H9 (cell line): ENCODE measurements around the gene PARP8. TPM values are rescaled to one million over a fixed set of nuclear protein-coding genes. Genes with fewer than 3 reads are reported as not detected.

Experiments used
- DNase-seq: peaks from one replicate; pipeline ENCODE4 v3.0.0-alpha.2; 2017
- H2AFZ ChIP-seq: one replicate; pipeline ENCODE4 v1.6.1; 2013; ENCODE audit warnings: mild to moderate bottlenecking, low read length, control low read depth, moderate library complexity
- H2AK5ac ChIP-seq: 2 replicates; pipeline ENCODE4 v1.6.1; 2013; ENCODE audit warnings: low read length, control low read depth, mixed read lengths; ENCODE audit not compliant: insufficient read length
- H2BK120ac ChIP-seq: one replicate; pipeline ENCODE4 v1.6.1; 2013; ENCODE audit warnings: low read depth, mild to moderate bottlenecking, low read length, control low read depth, inconsistent platforms; ENCODE audit not compliant: poor library complexity, severe bottlenecking
- H2BK12ac ChIP-seq: 2 replicates; pipeline ENCODE4 v1.6.1; 2013; ENCODE audit warnings: low read length, control low read depth, mixed read lengths, low read depth; ENCODE audit not compliant: insufficient read length
- H2BK15ac ChIP-seq: 2 replicates; pipeline ENCODE4 v1.6.1; 2013; ENCODE audit warnings: low read depth, low read length, control low read depth
- H2BK20ac ChIP-seq: one replicate; pipeline ENCODE4 v1.6.1; 2013; ENCODE audit warnings: low read depth, mild to moderate bottlenecking, low read length, control low read depth, inconsistent platforms; ENCODE audit not compliant: poor library complexity, severe bottlenecking
- H2BK5ac ChIP-seq: 2 replicates; pipeline ENCODE4 v1.6.1; 2013; ENCODE audit warnings: low read length, control low read depth, mixed read lengths; ENCODE audit not compliant: insufficient read length
- H3K14ac ChIP-seq: 2 replicates; pipeline ENCODE4 v1.6.1; 2013; ENCODE audit warnings: low read length, control low read depth; ENCODE audit not compliant: insufficient read depth
- H3K18ac ChIP-seq: 2 replicates; pipeline ENCODE4 v1.6.1; 2013; ENCODE audit warnings: low read depth, mild to moderate bottlenecking, mixed read lengths, low read length, control low read depth; ENCODE audit not compliant: insufficient read length
- H3K23ac ChIP-seq: 2 replicates; pipeline ENCODE4 v1.6.1; 2013; ENCODE audit warnings: low read length, control low read depth, mixed read lengths, low read depth; ENCODE audit not compliant: insufficient read length
- H3K23me2 ChIP-seq: 2 replicates; pipeline ENCODE4 v1.6.1; 2013; ENCODE audit warnings: low read depth, mild to moderate bottlenecking, mixed read lengths, low read length, control low read depth; ENCODE audit not compliant: insufficient read length, poor library complexity, severe bottlenecking
- H3K27ac ChIP-seq: 2 replicates; pipeline ENCODE4 v1.5.1; 2013; ENCODE audit warnings: low read length, control low read depth, mixed read lengths, low read depth; ENCODE audit not compliant: insufficient read length
- H3K27me3 ChIP-seq: 2 replicates; pipeline ENCODE4 v1.6.1; 2013; ENCODE audit warnings: low read length, control low read depth, inconsistent platforms; ENCODE audit not compliant: insufficient read depth
- H3K4ac ChIP-seq: 2 replicates; pipeline ENCODE4 v1.6.1; 2013; ENCODE audit warnings: low read depth, mild to moderate bottlenecking, control low read depth, inconsistent platforms, low read length, moderate library complexity
- H3K4me1 ChIP-seq: 2 replicates; pipeline ENCODE4 v1.6.1; 2013; ENCODE audit warnings: low read length, control low read depth, inconsistent platforms; ENCODE audit not compliant: insufficient read depth
- H3K4me2 ChIP-seq: 2 replicates; pipeline ENCODE4 v1.6.1; 2013; ENCODE audit warnings: low read length, control low read depth, mixed read lengths; ENCODE audit not compliant: insufficient read length, insufficient read depth
- H3K56ac ChIP-seq: 2 replicates; pipeline ENCODE4 v1.6.1; 2013; ENCODE audit warnings: low read depth, mild to moderate bottlenecking, mixed read lengths, low read length, control low read depth; ENCODE audit not compliant: insufficient read length
- H3K79me1 ChIP-seq: 2 replicates; pipeline ENCODE4 v1.6.1; 2013; ENCODE audit warnings: low read depth, mild to moderate bottlenecking, moderate library complexity, low read length, control low read depth, inconsistent platforms; ENCODE audit not compliant: insufficient read depth, poor library complexity, severe bottlenecking
- H3K79me2 ChIP-seq: 2 replicates; pipeline ENCODE4 v1.6.1; 2013; ENCODE audit warnings: low read length, control low read depth, inconsistent platforms; ENCODE audit not compliant: insufficient read depth
- H3K9ac ChIP-seq: 2 replicates; pipeline ENCODE4 v1.6.1; 2013; ENCODE audit warnings: low read length, control low read depth, mixed read lengths; ENCODE audit not compliant: insufficient read length; ENCODE audit errors: extremely low read depth
- H3K9me3 ChIP-seq: one replicate; pipeline ENCODE4 v1.6.1; 2013; ENCODE audit warnings: low read depth, low read length, inconsistent platforms; ENCODE audit not compliant: control insufficient read depth
- H3T11ph ChIP-seq: one replicate; pipeline ENCODE4 v1.6.1; 2013; ENCODE audit warnings: mild to moderate bottlenecking, low read length, control low read depth, inconsistent platforms
- H4K20me1 ChIP-seq: one replicate; pipeline ENCODE4 v1.6.1; 2013; ENCODE audit not compliant: control insufficient read depth, insufficient read length, insufficient read depth
- H4K5ac ChIP-seq: 2 replicates; pipeline ENCODE4 v1.6.1; 2013; ENCODE audit warnings: low read depth, mild to moderate bottlenecking, mixed read lengths, low read length, control low read depth; ENCODE audit not compliant: insufficient read length
- H4K8ac ChIP-seq: replicated peaks from 2 replicates; pipeline ENCODE4 v1.6.1; 2013; ENCODE audit warnings: low read length, control low read depth, mixed read lengths, low read depth; ENCODE audit not compliant: insufficient read length
- H4K91ac ChIP-seq: 2 replicates; pipeline ENCODE4 v1.6.1; 2013; ENCODE audit warnings: low read depth, mild to moderate bottlenecking, moderate library complexity, mixed read lengths, low read length, control low read depth; ENCODE audit not compliant: insufficient read length
- H3K27ac Mint-ChIP-seq, 3 experiments: 2 replicates in 2 of 3; 3 replicates in 1 of 3; pipeline ENCODE4 v1.8.0; 2020 to 2021; ENCODE audit warnings: mixed read lengths in 3 of 3, mild to moderate bottlenecking in 1 of 3, moderate library complexity in 1 of 3
- H3K27me3 Mint-ChIP-seq: 2 replicates; pipeline ENCODE4 v1.8.0; 2021; ENCODE audit warnings: low read depth, mild to moderate bottlenecking, moderate library complexity, mixed read lengths
- H3K36me3 Mint-ChIP-seq, 3 experiments: 2 replicates in 2 of 3; 3 replicates in 1 of 3; pipeline ENCODE4 v1.8.0; 2020 to 2021; ENCODE audit warnings: low read depth in 3 of 3, mixed read lengths in 3 of 3; ENCODE audit not compliant: insufficient read depth in 1 of 3
- H3K4me1 Mint-ChIP-seq, 2 experiments: 2 replicates each; pipeline ENCODE4 v1.8.0; 2020; ENCODE audit warnings: mixed read lengths in 2 of 2
- H3K4me3 Mint-ChIP-seq, 2 experiments: 2 replicates in 1 of 2; 3 replicates in 1 of 2; pipeline ENCODE4 v1.8.0; 2020 to 2021; ENCODE audit warnings: mild to moderate bottlenecking in 2 of 2, mixed read lengths in 2 of 2, moderate library complexity in 1 of 2
- H3K9me3 Mint-ChIP-seq, 2 experiments: 2 replicates in 1 of 2; 3 replicates in 1 of 2; pipeline ENCODE4 v1.8.0; 2020; ENCODE audit warnings: mild to moderate bottlenecking in 2 of 2, mixed read lengths in 2 of 2, moderate library complexity in 1 of 2
- WGBS: extraction: QIAGEN DNeasy Blood & Tissue Kit; methylation state at CpG from one replicate; pipeline ENCODE4 v1.1.7; 2013; ENCODE audit warnings: missing lambda C conversion rate, low lambda C conversion rate, mixed read lengths; ENCODE audit not compliant: insufficient read length; ENCODE audit errors: extremely low coverage; 5-methylcytosine and 5-hydroxymethylcytosine counted together
- total RNA-seq: library from RNA; stranded (reverse); gene quantifications from 2 replicates; pipeline ENCODE4 v1.2.1, GENCODE V29; 2021
- TF ChIP-seq, protein P1 (sequence below): fragments of 200-600 bp; sonication (generic); conservative IDR thresholded peaks from 3 replicates; pipeline ENCODE4 v1.8.0; 2021; ENCODE audit warnings: antibody characterized with exemption, mild to moderate bottlenecking

Gene PARP8
- total RNA-seq, 1 experiment from 2014 or later = 34.0 TPM

DNA sequence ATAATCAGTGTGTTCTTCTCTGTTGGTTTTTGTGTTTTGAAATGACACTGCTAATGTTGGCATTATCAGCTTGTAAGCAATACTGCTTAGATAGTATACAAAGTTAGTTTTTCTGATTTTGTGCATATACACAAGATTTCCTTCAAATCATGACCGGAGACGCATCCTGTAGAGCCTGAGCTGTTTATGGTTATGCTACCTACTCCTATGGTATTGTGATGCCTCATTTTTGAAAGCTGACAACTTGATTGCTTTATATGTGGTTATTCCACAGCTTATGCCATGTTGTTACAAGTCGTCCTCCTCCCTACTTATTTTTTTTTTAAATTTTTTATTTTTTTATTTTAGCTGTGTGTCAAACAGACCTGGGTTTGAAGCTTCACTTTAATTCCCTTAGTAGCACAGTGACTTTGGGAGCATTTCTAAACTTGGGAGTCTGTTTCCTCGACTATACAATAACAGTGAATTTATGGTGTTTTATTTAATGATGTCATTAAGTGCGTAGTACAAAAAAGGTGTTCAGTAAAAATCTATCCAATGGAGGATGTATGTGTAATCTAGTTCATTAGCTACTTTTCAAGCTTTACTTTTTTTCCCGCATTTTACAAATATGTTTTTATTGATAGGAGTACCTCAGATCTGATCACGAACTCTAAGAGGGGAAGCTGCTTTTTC lies 59.5 kb downstream of the PARP8 start:
- Histone ChIP-seq H2BK15ac (no peak overlapping the region), H3K9me3 (no peaks in the 10 kb centered on the region), H2AK5ac (no peak overlapping the region), H3T11ph (no peak overlapping the region), H4K91ac (no peak overlapping the region), H3K4me2 (no peak overlapping the region), H3K4me1 (no peaks in the 10 kb centered on the region; the same call in 1 of the 2 replicates), H2BK20ac (no peak overlapping the region), H3K18ac (no peak overlapping the region), H3K23ac (no peak overlapping the region), H3K9ac (no peak overlapping the region), H2BK12ac (no peak overlapping the region), H2BK5ac (no peak overlapping the region), H3K56ac (no peak overlapping the region), H3K14ac (no peak overlapping the region), H3K79me2 (peaks cover 14% of the 10 kb centered on the region; the same call in 1 of the 2 replicates), H4K5ac (no peak overlapping the region), H2AFZ (no peak overlapping the region), H4K20me1 (no peaks in the 10 kb centered on the region), H3K27me3 (no peaks in the 10 kb centered on the region), H3K79me1 (no peaks in the 10 kb centered on the region), H3K23me2 (no peaks in the 10 kb centered on the region), H3K27ac (no peak overlapping the region), H2BK120ac (no peak overlapping the region), H3K4ac (no peak overlapping the region), H4K8ac (no peak overlapping the region)
- Mint-ChIP-seq H3K4me3 (no peak overlapping the region), H3K9me3 (no peaks in the 10 kb centered on the region), H3K4me1 (peaks cover 17 to 26% of the 10 kb centered on the region in 2 experiments), H3K27ac (no peak overlapping the region; a peak in 1 of 7 replicates), H3K36me3 (no peaks in the 10 kb centered on the region), H3K27me3 (no peaks in the 10 kb centered on the region)
- DNase-seq = no peak
- TF ChIP-seq, protein P1, sequence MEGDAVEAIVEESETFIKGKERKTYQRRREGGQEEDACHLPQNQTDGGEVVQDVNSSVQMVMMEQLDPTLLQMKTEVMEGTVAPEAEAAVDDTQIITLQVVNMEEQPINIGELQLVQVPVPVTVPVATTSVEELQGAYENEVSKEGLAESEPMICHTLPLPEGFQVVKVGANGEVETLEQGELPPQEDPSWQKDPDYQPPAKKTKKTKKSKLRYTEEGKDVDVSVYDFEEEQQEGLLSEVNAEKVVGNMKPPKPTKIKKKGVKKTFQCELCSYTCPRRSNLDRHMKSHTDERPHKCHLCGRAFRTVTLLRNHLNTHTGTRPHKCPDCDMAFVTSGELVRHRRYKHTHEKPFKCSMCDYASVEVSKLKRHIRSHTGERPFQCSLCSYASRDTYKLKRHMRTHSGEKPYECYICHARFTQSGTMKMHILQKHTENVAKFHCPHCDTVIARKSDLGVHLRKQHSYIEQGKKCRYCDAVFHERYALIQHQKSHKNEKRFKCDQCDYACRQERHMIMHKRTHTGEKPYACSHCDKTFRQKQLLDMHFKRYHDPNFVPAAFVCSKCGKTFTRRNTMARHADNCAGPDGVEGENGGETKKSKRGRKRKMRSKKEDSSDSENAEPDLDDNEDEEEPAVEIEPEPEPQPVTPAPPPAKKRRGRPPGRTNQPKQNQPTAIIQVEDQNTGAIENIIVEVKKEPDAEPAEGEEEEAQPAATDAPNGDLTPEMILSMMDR = no peak
- no CpG with 5 or more reads among the region's 7 CpGs for WGBS
